Neural cell (in vitro differentiated cells): ENCODE data around the gene NKD1. TPM values are rescaled to one million over a fixed set of nuclear protein-coding genes. Genes with fewer than 3 reads are reported as not detected.

Source experiments
- H2AFZ ChIP-seq: fragments of 200-600, 300-800 bp; sonication (generic), shearing (Covaris generic); 2 replicates; pipeline ENCODE4 v1.6.0; 2014; ENCODE audit warnings: low read depth, mild to moderate bottlenecking, antibody characterized with exemption, low read length, moderate library complexity
- H3F3A ChIP-seq: fragments of 200-600 bp; shearing (Covaris generic); 2 replicates; pipeline ENCODE4 v1.6.1; 2016; ENCODE audit warnings: mild to moderate bottlenecking, moderate library complexity, mixed read lengths, antibody characterized with exemption, low read length; ENCODE audit not compliant: insufficient read depth, poor library complexity, severe bottlenecking
- H3K27ac ChIP-seq: fragments of 200-600, 300-800 bp; sonication (generic), shearing (Covaris generic); 2 replicates; pipeline ENCODE4 v1.5.1; 2014; ENCODE audit warnings: mild to moderate bottlenecking, low read length, moderate library complexity
- H3K27me3 ChIP-seq: fragments of 300-800, 200-600 bp; sonication (generic), shearing (Covaris generic); 2 replicates; pipeline ENCODE4 v1.6.0; 2014; ENCODE audit warnings: mild to moderate bottlenecking, low read depth, low read length, moderate library complexity; ENCODE audit not compliant: insufficient read depth
- H3K36me3 ChIP-seq: fragments of 300-800, 200-600 bp; sonication (generic), shearing (Covaris generic); 2 replicates; pipeline ENCODE4 v1.5.1; 2014; ENCODE audit warnings: mild to moderate bottlenecking, antibody characterized with exemption, low read length, moderate library complexity; ENCODE audit not compliant: insufficient read depth
- H3K4me2 ChIP-seq: fragments of 300-800, 200-600 bp; sonication (generic), shearing (Covaris generic); 2 replicates; pipeline ENCODE4 v1.6.0; 2014; ENCODE audit warnings: mild to moderate bottlenecking, low read length
- H3K4me3 ChIP-seq: fragments of 300-800, 200-600 bp; sonication (generic), shearing (Covaris generic); 2 replicates; pipeline ENCODE4 v1.5.1; 2014; ENCODE audit warnings: mild to moderate bottlenecking, low read length, moderate library complexity
- H3K79me2 ChIP-seq: fragments of 200-600 bp; shearing (Covaris generic); replicated peaks from 2 replicates; pipeline ENCODE4 v1.6.0; 2014; ENCODE audit warnings: mild to moderate bottlenecking, low read length, moderate library complexity; ENCODE audit not compliant: insufficient read depth
- H3K9ac ChIP-seq: fragments of 300-800, 200-600 bp; sonication (generic), shearing (Covaris generic); 2 replicates; pipeline ENCODE4 v1.6.1; 2016; ENCODE audit warnings: mild to moderate bottlenecking, low read length, mixed read lengths
- H3K9me2 ChIP-seq: fragments of 200-600 bp; shearing (Covaris generic); 2 replicates; pipeline ENCODE4 v1.6.1; 2016; ENCODE audit warnings: mild to moderate bottlenecking, low read length, mixed read lengths; ENCODE audit not compliant: insufficient read depth
- H3K9me3 ChIP-seq: fragments of 200-600, 300-800 bp; sonication (generic), shearing (Covaris generic); 2 replicates; pipeline ENCODE4 v1.6.1; 2016; ENCODE audit warnings: mild to moderate bottlenecking, mixed run types, low read length, moderate library complexity, mixed read lengths
- H4K20me1 ChIP-seq: fragments of 200-600 bp; shearing (Covaris generic); 2 replicates; pipeline ENCODE4 v1.6.1; 2016; ENCODE audit warnings: mild to moderate bottlenecking, mixed run types; ENCODE audit not compliant: insufficient read depth
- CTCF ChIP-seq: fragments of 450-650 bp; IDR thresholded peaks from 2 replicates; pipeline ENCODE4 v1.5.1; 2014; ENCODE audit warnings: antibody characterized with exemption, mild to moderate bottlenecking, moderate library complexity; ENCODE audit not compliant: poor library complexity, severe bottlenecking
- EP300 ChIP-seq: fragments of 450-650 bp; conservative IDR thresholded peaks from 2 replicates; pipeline ENCODE4 v1.6.1; 2014; ENCODE audit warnings: antibody characterized with exemption, mild to moderate bottlenecking, moderate library complexity; ENCODE audit not compliant: poor library complexity, severe bottlenecking
- EZH2 ChIP-seq: fragments of 200-600, 300-800 bp; shearing (Covaris generic), sonication (generic); IDR thresholded peaks from 2 replicates; pipeline ENCODE4 v1.6.1; 2014; ENCODE audit warnings: antibody characterized with exemption, low read length, borderline replicate concordance, mild to moderate bottlenecking; ENCODE audit not compliant: insufficient read depth, poor library complexity, severe bottlenecking
- MXI1 ChIP-seq: fragments of 450-650 bp; conservative IDR thresholded peaks from 2 replicates; pipeline ENCODE4 v1.6.1; 2014; ENCODE audit warnings: antibody characterized with exemption, mild to moderate bottlenecking; ENCODE audit not compliant: poor library complexity, severe bottlenecking
- POLR2AphosphoS5 ChIP-seq: IDR thresholded peaks from 2 replicates; pipeline ENCODE4 v1.6.1; 2012
- RAD21 ChIP-seq: fragments of 450-650 bp; conservative IDR thresholded peaks from 2 replicates; pipeline ENCODE4 v1.6.1; 2014; ENCODE audit warnings: antibody characterized with exemption, mild to moderate bottlenecking, moderate library complexity
- SMC3 ChIP-seq: fragments of 450-650 bp; conservative IDR thresholded peaks from 2 replicates; pipeline ENCODE4 v1.6.1; 2014; ENCODE audit warnings: antibody characterized with exemption, mild to moderate bottlenecking, moderate library complexity; ENCODE audit not compliant: poor library complexity
- TAF1 ChIP-seq: IDR thresholded peaks from 2 replicates; pipeline ENCODE4 v1.6.1; 2012; ENCODE audit warnings: low read depth
- polyA plus RNA-seq: library from polyadenylated mRNA; depleted of rRNA; stranded (reverse); fragments of >200 nt; gene quantifications from 2 replicates; pipeline ENCODE4 v1.2.3, GENCODE V29; 2014
- TF ChIP-seq, protein P1 (sequence below): IDR thresholded peaks from 2 replicates; pipeline ENCODE4 v1.6.1; 2012; ENCODE audit warnings: borderline replicate concordance

NKD1 gene
- polyA plus RNA-seq, 1 donor from 2014 or later, result 1.1 TPM

- H3K27ac ChIP-seq, result no peak overlapping the region
Observed at GRCh38 chr16:50644729-50645128, 96.5 kb downstream of the NKD1 start.

DNA sequence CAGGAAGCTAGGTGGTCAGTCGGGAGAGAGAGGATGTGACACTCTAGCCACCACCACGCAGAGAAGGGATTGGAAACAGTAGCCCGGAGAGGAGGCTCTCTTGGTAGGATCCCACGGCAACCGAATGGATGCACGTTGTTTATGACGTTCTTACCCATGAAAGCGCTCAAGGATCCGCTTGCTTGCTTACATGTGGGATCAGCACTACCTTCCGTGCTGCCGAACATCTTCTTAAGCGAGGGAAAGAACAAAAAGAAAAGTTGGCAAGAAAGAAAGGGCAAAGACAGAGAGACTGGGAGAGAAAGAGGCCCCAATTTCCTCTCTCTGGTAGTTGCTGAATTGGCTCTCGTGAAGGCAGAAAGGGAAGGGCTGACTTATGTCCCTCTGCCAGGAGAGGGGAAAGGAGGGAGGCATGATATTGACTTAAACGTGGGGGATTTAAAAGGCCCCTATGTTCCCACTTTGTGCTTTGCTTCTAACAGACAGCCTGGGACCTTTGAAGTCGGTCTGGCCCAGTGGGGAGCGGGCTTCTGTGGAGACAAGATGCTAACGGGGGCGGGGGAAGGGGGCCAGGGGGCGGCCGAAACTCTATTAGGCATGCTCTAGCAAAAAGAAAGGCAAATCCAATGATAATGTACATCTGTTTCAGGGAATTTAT lies 97.5 kb downstream of the NKD1 start:
- no peaks in the 10 kb centered on the region for H3F3A ChIP-seq
- TF ChIP-seq EZH2 (no peak), POLR2AphosphoS5 (no peak), SMC3 (no peak), MXI1 (no peak), TAF1 (no peak), EP300 (no peak), RAD21 (no peak)
- TF ChIP-seq, protein P1, sequence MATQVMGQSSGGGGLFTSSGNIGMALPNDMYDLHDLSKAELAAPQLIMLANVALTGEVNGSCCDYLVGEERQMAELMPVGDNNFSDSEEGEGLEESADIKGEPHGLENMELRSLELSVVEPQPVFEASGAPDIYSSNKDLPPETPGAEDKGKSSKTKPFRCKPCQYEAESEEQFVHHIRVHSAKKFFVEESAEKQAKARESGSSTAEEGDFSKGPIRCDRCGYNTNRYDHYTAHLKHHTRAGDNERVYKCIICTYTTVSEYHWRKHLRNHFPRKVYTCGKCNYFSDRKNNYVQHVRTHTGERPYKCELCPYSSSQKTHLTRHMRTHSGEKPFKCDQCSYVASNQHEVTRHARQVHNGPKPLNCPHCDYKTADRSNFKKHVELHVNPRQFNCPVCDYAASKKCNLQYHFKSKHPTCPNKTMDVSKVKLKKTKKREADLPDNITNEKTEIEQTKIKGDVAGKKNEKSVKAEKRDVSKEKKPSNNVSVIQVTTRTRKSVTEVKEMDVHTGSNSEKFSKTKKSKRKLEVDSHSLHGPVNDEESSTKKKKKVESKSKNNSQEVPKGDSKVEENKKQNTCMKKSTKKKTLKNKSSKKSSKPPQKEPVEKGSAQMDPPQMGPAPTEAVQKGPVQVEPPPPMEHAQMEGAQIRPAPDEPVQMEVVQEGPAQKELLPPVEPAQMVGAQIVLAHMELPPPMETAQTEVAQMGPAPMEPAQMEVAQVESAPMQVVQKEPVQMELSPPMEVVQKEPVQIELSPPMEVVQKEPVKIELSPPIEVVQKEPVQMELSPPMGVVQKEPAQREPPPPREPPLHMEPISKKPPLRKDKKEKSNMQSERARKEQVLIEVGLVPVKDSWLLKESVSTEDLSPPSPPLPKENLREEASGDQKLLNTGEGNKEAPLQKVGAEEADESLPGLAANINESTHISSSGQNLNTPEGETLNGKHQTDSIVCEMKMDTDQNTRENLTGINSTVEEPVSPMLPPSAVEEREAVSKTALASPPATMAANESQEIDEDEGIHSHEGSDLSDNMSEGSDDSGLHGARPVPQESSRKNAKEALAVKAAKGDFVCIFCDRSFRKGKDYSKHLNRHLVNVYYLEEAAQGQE, result no peak

More at GRCh38 chr16:50644729-50645128, 96.5 kb downstream of the NKD1 start:
- Histone ChIP-seq H3K9me3 (no peaks in the 10 kb centered on the region), H3K27me3 (no peaks in the 10 kb centered on the region), H2AFZ (no peak overlapping the region), H3K36me3 (no peaks in the 10 kb centered on the region), H3K9me2 (no peaks in the 10 kb centered on the region), H3F3A (no peaks in the 10 kb centered on the region), H3K79me2 (no peaks in the 10 kb centered on the region), H3K9ac (no peak overlapping the region), H3K4me3 (no peak overlapping the region), H3K4me2 (no peak overlapping the region), H4K20me1 (no peaks in the 10 kb centered on the region)
- TF ChIP-seq, protein P1, result no peak
- TF ChIP-seq TAF1 (no peak), EZH2 (no peak), CTCF (no peak), RAD21 (no peak), EP300 (no peak), POLR2AphosphoS5 (no peak), SMC3 (no peak), MXI1 (no peak)

More for the DNA sequence above, 97.5 kb downstream of the NKD1 start:
- H3K9me3 ChIP-seq, result no peaks in the 10 kb centered on the region
- no peak overlapping the region for H3K4me3 ChIP-seq
- H4K20me1 ChIP-seq, result no peaks in the 10 kb centered on the region
- no peaks in the 10 kb centered on the region for H3K36me3 ChIP-seq
- no peak overlapping the region for H3K9ac ChIP-seq
- H3K79me2 ChIP-seq, result no peaks in the 10 kb centered on the region
- H3K4me2 ChIP-seq, result no peak overlapping the region
- H2AFZ ChIP-seq, result no peak overlapping the region
- no peaks in the 10 kb centered on the region for H3K27me3 ChIP-seq
- H3K27ac ChIP-seq, result no peak overlapping the region
- no peaks in the 10 kb centered on the region for H3K9me2 ChIP-seq
